ENCODE data around the gene RAB31.

DNA sequence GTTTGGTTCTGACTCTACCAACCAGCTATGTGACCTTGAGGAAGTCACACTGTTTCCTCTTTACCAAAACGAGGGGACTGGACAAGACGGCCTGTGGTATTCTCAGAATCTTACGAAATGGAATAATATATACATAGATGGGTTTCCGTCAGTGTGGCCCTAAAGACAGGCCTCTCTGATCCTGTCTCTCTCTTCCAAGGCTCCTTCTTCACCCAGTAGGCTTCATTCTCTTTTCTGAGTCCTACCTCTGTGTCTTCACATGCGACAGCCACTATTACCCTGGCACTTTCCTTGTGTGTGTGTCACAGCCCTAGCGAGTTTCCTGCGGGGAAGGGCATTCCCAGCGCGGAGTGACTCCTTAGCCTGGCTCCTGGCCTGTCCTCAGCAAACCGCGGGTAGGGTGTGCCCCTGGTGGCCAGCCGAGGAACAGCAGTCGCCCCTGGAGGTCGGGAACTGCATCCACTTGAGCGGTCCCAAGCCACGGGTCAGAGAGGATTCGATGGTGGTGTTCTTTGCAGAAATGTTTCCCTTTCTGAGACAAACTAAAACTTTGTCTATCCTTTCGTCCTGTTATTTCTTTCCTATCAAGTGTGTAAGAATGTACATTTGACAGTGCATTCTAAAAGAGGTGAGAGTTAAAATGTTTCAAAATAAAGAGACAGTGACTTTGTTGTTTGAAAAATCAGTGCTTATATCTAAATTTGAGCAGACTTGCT is 63.3 kb downstream of the RAB31 start:
- TF ChIP-seq POLR2AphosphoS5 (IDR thresholded peaks at IDR 0.05): peak in 1 of 2 donors; percentile 42
- no peak for TF ChIP-seq EP300 (IDR thresholded peaks at IDR 0.05)

Measured in esophagus muscularis mucosa (tissue), 3 donors.